AG04450 (cell line): ENCODE measurements around the gene TMEM247. TPM values are rescaled to one million over a fixed set of nuclear protein-coding genes. Genes with fewer than 3 reads are reported as not detected.

ENCODE experiments used
- CTCF ChIA-PET: fragments of 300-600, 350-600 bp; formaldehyde crosslinking; extraction: SDS; loops from one replicate; lab custom pipeline; 2022; ENCODE audit warnings: antibody characterized with exemption, inconsistent platforms; lab: Charles Lee
- POLR2A ChIA-PET: fragments of 350-600 bp; formaldehyde crosslinking; extraction: SDS; loops from one replicate; lab custom pipeline; 2021; ENCODE audit warnings: antibody characterized with exemption, inconsistent platforms; lab: Yijun Ruan, JAX
- DNase-seq: peaks from one replicate; pipeline ENCODE4 v3.0.0-alpha.2; 2011; ENCODE audit warnings: low read depth, low spot score
- H3K27ac ChIP-seq: one replicate; pipeline ENCODE4 v1.5.1; 2012; ENCODE audit warnings: low read depth, low read length, control low read depth
- H3K27me3 ChIP-seq: one replicate; pipeline ENCODE4 v1.6.0; 2012; ENCODE audit warnings: low read length; ENCODE audit not compliant: control insufficient read depth, insufficient read depth
- H3K4me3 ChIP-seq: 2 replicates; pipeline ENCODE4 v1.5.1; 2011; ENCODE audit warnings: mild to moderate bottlenecking, low read depth, low read length, control low read depth
- H3K9me3 ChIP-seq: 2 replicates; pipeline ENCODE4 v1.5.1; 2012; ENCODE audit warnings: low read length; ENCODE audit not compliant: control insufficient read depth, insufficient read depth
- CTCF ChIP-seq: IDR thresholded peaks from 2 replicates; pipeline ENCODE4 v1.5.1; 2011; ENCODE audit warnings: low read depth, low read length, control low read depth, inconsistent platforms
- polyA plus RNA-seq: library from polyadenylated mRNA; depleted of rRNA; stranded (reverse); fragments of >200 nt; gene quantifications from 2 replicates; pipeline ENCODE4 v1.2.3, GENCODE V29; 2011

The TMEM247 gene
- polyA plus RNA-seq, 1 experiment, result not detected

GRCh38 chr2:46451131-46451711 lies 28.1 kb upstream of the TMEM247 start:
- H3K27ac ChIP-seq, result no peak overlapping the region
- POLR2A ChIA-PET, result interaction anchor here (0.7 to 1.4 kb wide), 3 partner anchors 16 to 197 kb away, joined by 3 to 5 read pairs (median 4); no protein-coding TSS in a partner anchor
- no peaks in the 10 kb centered on the region for H3K27me3 ChIP-seq
- CTCF ChIA-PET, result interaction anchor here (0.6 to 1.3 kb wide), 4 partner anchors 21 to 515 kb away, joined by 3 read pairs; no protein-coding TSS in a partner anchor
- H3K4me3 ChIP-seq, result no peak overlapping the region
- DNase-seq, result peak; percentile 53
- TF ChIP-seq CTCF, result no peak
- no peaks in the 10 kb centered on the region for H3K9me3 ChIP-seq

GRCh38 chr2:46456789-46457188 lies 22.6 kb upstream of the TMEM247 start:
- H3K27me3 ChIP-seq, result no peaks in the 10 kb centered on the region
- no peak for DNase-seq
- ChIA-PET CTCF (interaction anchor here (0.6 to 0.8 kb wide), 2 partner anchors 193 to 464 kb away, joined by 4 to 5 read pairs; no protein-coding TSS in a partner anchor), POLR2A (no interaction called here)
- no peaks in the 10 kb centered on the region for H3K9me3 ChIP-seq
- H3K4me3 ChIP-seq, result no peak overlapping the region
- H3K27ac ChIP-seq, result no peak overlapping the region
- no peak for TF ChIP-seq CTCF

GRCh38 chr2:46458763-46459500 lies 20.4 kb upstream of the TMEM247 start:
- Histone ChIP-seq H3K27ac (no peak overlapping the region), H3K9me3 (no peaks in the 10 kb centered on the region), H3K4me3 (no peak overlapping the region), H3K27me3 (peaks cover 2% of the 10 kb centered on the region)
- no peak for DNase-seq
- no peak for TF ChIP-seq CTCF
- ChIA-PET POLR2A (no interaction called here), CTCF (interaction anchor here (0.5 to 2.2 kb wide), 8 partner anchors 18 to 469 kb away, joined by 3 to 6 read pairs (median 3); no protein-coding TSS in a partner anchor)

GRCh38 chr2:46459694-46460093 lies 19.7 kb upstream of the TMEM247 start:
- ChIA-PET POLR2A (interaction anchor here (0.8 kb wide), 1 partner anchor 147 kb away, joined by 3 read pairs; no protein-coding TSS in a partner anchor), CTCF (interaction anchor here (0.5 to 2.2 kb wide), 8 partner anchors 19 to 470 kb away, joined by 3 to 6 read pairs (median 3); no protein-coding TSS in a partner anchor)
- Histone ChIP-seq H3K9me3 (no peaks in the 10 kb centered on the region), H3K4me3 (no peak overlapping the region), H3K27ac (no peak overlapping the region), H3K27me3 (peaks cover 2% of the 10 kb centered on the region)
- no peak for TF ChIP-seq CTCF
- no peak for DNase-seq
